Caco-2 (cell line): ENCODE measurements around the gene GDPD4. TPM values are rescaled to one million over a fixed set of nuclear protein-coding genes. Genes with fewer than 3 reads are reported as not detected.

Experiments used
- BruUV-seq: library from RNA; stranded (reverse); fragments of 400-500 nt; replicated peaks from 2 replicates; lab custom pipeline; 2021; lab: Mats Ljungman, UMichigan
- CTCF ChIA-PET: fragments of 300-600 bp; sonication (Branson Sonifier 250); formaldehyde crosslinking; loops from one replicate; lab custom pipeline; 2022; ENCODE audit warnings: antibody characterized with exemption; lab: Charles Lee
- POLR2A ChIA-PET: fragments of 300-600 bp; sonication (Branson Sonifier 250); formaldehyde crosslinking; loops from one replicate; lab custom pipeline; 2022; ENCODE audit warnings: antibody characterized with exemption; lab: Charles Lee
- DNase-seq, 2 experiments: peaks; one replicate each; pipeline versions ENCODE4 v3.0.0 to v3.0.0-alpha.2; 2020 to 2022
- H3K27me3 ChIP-seq: replicated peaks from 2 replicates; pipeline ENCODE4 v1.6.0; 2011; ENCODE audit warnings: low read length; ENCODE audit not compliant: control insufficient read depth, insufficient read depth
- H3K36me3 ChIP-seq: 2 replicates; pipeline ENCODE4 v1.5.1; 2011; ENCODE audit warnings: low read length; ENCODE audit not compliant: control insufficient read depth, insufficient read depth
- H3K4me1 ChIP-seq: fragments of 250-450 bp; sonication (Bioruptor Pico); 2 replicates; pipeline ENCODE4 v1.5.1; 2020; ENCODE audit warnings: mild to moderate bottlenecking
- H3K4me3 ChIP-seq: 2 replicates; pipeline ENCODE4 v1.5.1; 2011; ENCODE audit warnings: low read depth, mild to moderate bottlenecking, control low read depth, low read length
- H3K9me3 ChIP-seq: fragments of 250-450 bp; sonication (Bioruptor Pico); 2 replicates; pipeline ENCODE4 v1.5.1; 2020; ENCODE audit warnings: mild to moderate bottlenecking, moderate library complexity
- H3K27ac Mint-ChIP-seq: one replicate; pipeline ENCODE4 v1.8.0; 2022; ENCODE audit warnings: mixed read lengths; ENCODE audit not compliant: unreplicated experiment
- H3K27me3 Mint-ChIP-seq: one replicate; pipeline ENCODE4 v1.8.0; 2022; ENCODE audit warnings: mixed read lengths; ENCODE audit not compliant: insufficient read depth, unreplicated experiment
- H3K36me3 Mint-ChIP-seq: one replicate; pipeline ENCODE4 v1.8.0; 2022; ENCODE audit warnings: mild to moderate bottlenecking, mixed read lengths; ENCODE audit not compliant: insufficient read depth, unreplicated experiment
- H3K4me1 Mint-ChIP-seq: one replicate; pipeline ENCODE4 v1.8.0; 2022; ENCODE audit warnings: low read depth, mixed read lengths; ENCODE audit not compliant: unreplicated experiment
- H3K4me3 Mint-ChIP-seq: one replicate; pipeline ENCODE4 v1.8.0; 2022; ENCODE audit warnings: mild to moderate bottlenecking, moderate library complexity, mixed read lengths; ENCODE audit not compliant: unreplicated experiment
- H3K9me3 Mint-ChIP-seq: one replicate; pipeline ENCODE4 v1.8.0; 2022; ENCODE audit warnings: mixed read lengths; ENCODE audit not compliant: unreplicated experiment
- intact Hi-C: fragments of 100-400 bp; cut with micrococcal nuclease; formaldehyde crosslinking; loops from one replicate; pipeline ENCODE4 v1.10.0; 2022; ENCODE audit not compliant: unreplicated experiment
- total RNA-seq: library from RNA; stranded (reverse); gene quantifications from 2 replicates; pipeline ENCODE4 v1.2.3, GENCODE V29; 2022
- TF ChIP-seq, protein P1 (sequence below), 2 experiments: fragments of 200-600 bp in 1 of 2; IDR thresholded peaks; 1 replicate in 1 of 2; 2 replicates in 1 of 2; pipeline versions ENCODE4 v1.5.1 to v1.8.0; 2011 to 2022; ENCODE audit warnings: antibody characterized with exemption in 1 of 2, control low read depth in 1 of 2, inconsistent platforms in 1 of 2, low read depth in 1 of 2, low read length in 1 of 2, mild to moderate bottlenecking in 1 of 2, moderate library complexity in 1 of 2; ENCODE audit not compliant: insufficient read depth in 1 of 2, severe bottlenecking in 1 of 2, unreplicated experiment in 1 of 2

GDPD4 gene
- total RNA-seq, 1 experiment from 2014 or later = not detected

DNA sequence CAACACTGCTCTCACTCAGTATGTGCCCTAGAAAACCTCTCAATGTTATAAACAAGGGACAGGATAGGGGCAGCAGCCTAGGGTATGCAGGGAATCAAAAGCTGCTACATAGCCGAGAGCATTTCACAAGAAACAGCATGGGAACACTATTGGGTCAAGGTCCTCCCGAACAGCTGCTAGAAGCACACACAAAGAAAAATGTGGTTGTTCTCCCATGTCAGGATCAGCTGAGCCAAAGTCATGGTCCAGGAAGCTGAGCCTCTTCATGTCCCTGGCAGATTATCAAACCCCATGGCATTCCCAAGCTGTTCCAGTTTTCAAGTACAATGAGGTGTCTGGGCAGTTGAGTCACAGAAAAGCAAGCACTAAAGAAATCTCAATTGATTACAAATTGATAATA lies 21.0 kb upstream of the GDPD4 start:
- no peak overlapping the region for H3K27ac Mint-ChIP-seq
- TF ChIP-seq, protein P1, sequence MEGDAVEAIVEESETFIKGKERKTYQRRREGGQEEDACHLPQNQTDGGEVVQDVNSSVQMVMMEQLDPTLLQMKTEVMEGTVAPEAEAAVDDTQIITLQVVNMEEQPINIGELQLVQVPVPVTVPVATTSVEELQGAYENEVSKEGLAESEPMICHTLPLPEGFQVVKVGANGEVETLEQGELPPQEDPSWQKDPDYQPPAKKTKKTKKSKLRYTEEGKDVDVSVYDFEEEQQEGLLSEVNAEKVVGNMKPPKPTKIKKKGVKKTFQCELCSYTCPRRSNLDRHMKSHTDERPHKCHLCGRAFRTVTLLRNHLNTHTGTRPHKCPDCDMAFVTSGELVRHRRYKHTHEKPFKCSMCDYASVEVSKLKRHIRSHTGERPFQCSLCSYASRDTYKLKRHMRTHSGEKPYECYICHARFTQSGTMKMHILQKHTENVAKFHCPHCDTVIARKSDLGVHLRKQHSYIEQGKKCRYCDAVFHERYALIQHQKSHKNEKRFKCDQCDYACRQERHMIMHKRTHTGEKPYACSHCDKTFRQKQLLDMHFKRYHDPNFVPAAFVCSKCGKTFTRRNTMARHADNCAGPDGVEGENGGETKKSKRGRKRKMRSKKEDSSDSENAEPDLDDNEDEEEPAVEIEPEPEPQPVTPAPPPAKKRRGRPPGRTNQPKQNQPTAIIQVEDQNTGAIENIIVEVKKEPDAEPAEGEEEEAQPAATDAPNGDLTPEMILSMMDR (IDR thresholded peaks at IDR 0.05; ENCODE audit: insufficient read depth in 1 of 2, low read depth in 1 of 2, low read length in 1 of 2, severe bottlenecking in 1 of 2, unreplicated experiment in 1 of 2) = no peak
- H3K27me3 ChIP-seq = no peaks in the 10 kb centered on the region
- no peak for DNase-seq
- intact Hi-C loops = no loop called here
- H3K4me1 Mint-ChIP-seq = no peaks in the 10 kb centered on the region
- no peak overlapping the region for H3K4me3 Mint-ChIP-seq
- CTCF ChIA-PET = no interaction called here
- H3K27me3 Mint-ChIP-seq = no peaks in the 10 kb centered on the region
- peaks cover 4% of the 10 kb centered on the region; the same call in 1 of the 2 replicates for H3K36me3 ChIP-seq
- no peaks in the 10 kb centered on the region for H3K36me3 Mint-ChIP-seq
- no peaks in the 10 kb centered on the region for H3K9me3 Mint-ChIP-seq
- H3K4me1 ChIP-seq = no peaks in the 10 kb centered on the region
- POLR2A ChIA-PET = no interaction called here
- BruUV-seq = no TSS peak
- H3K4me3 ChIP-seq = no peak overlapping the region
- no peaks in the 10 kb centered on the region for H3K9me3 ChIP-seq

DNA sequence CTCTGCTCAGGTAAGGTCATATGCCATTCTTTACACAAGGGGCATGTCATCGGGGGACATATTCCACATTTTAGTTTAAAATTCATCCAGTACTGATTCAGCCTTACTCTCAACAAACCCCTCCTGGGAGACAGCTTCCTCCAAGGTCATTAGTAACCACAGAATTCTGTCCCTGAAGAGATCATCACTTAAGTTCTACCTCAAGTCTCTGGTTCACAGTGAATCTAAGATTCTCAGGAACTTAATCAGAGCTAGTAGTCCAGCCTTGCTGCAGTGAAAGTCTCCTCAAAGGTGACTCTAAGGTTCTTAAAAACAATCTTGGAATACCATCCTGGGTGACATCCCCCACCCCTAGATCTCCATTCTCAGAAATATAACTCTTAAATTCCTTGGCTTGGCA lies 18.9 kb upstream of the GDPD4 start:
- H3K27me3 Mint-ChIP-seq = no peaks in the 10 kb centered on the region
- H3K4me1 Mint-ChIP-seq = no peaks in the 10 kb centered on the region
- no peak overlapping the region for H3K4me3 ChIP-seq
- POLR2A ChIA-PET = no interaction called here
- H3K36me3 ChIP-seq = peaks cover 4% of the 10 kb centered on the region; the same call in 1 of the 2 replicates
- intact Hi-C loops = no loop called here
- no peaks in the 10 kb centered on the region for H3K36me3 Mint-ChIP-seq
- CTCF ChIA-PET = interaction anchor here (0.6 kb wide), 1 partner anchor 123 kb away, joined by 3 read pairs; no protein-coding TSS in a partner anchor
- H3K27me3 ChIP-seq = no peaks in the 10 kb centered on the region
- no peaks in the 10 kb centered on the region for H3K4me1 ChIP-seq
- TF ChIP-seq, protein P1 (IDR thresholded peaks at IDR 0.05; ENCODE audit: insufficient read depth in 1 of 2, low read depth in 1 of 2, low read length in 1 of 2, severe bottlenecking in 1 of 2, unreplicated experiment in 1 of 2) = no peak
- BruUV-seq = no TSS peak
- no peak for DNase-seq
- no peaks in the 10 kb centered on the region for H3K9me3 Mint-ChIP-seq
- H3K4me3 Mint-ChIP-seq = no peak overlapping the region
- no peak overlapping the region for H3K27ac Mint-ChIP-seq
- H3K9me3 ChIP-seq = no peaks in the 10 kb centered on the region

DNA sequence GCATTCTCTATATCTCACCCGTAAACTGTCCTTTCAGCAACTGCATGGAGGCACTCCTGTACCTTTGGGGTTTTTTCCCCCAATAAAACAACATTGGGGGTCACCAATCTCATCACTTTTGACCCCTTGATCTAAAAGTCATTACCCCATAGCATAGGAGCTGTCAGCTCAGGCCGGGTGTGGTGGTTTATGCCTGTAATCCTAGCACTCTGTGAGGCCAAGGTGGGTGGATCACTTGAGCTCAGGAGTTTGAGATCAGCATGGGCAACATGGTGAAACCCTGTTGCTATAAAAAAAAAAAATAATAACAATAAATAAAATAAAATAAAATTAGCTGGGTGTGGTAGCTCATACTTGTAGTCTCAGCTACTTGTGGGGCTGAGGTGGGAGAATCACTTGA lies 17.1 kb upstream of the GDPD4 start:
- H3K4me1 ChIP-seq = no peaks in the 10 kb centered on the region
- no TSS peak for BruUV-seq
- no peaks in the 10 kb centered on the region for H3K9me3 ChIP-seq
- H3K36me3 ChIP-seq = peaks cover 4% of the 10 kb centered on the region; the same call in 1 of the 2 replicates
- no peak overlapping the region for H3K4me3 Mint-ChIP-seq
- no peak for DNase-seq
- TF ChIP-seq, protein P1 (IDR thresholded peaks at IDR 0.05; ENCODE audit: insufficient read depth in 1 of 2, low read depth in 1 of 2, low read length in 1 of 2, severe bottlenecking in 1 of 2, unreplicated experiment in 1 of 2) = no peak
- ChIA-PET CTCF (interaction anchor here (0.6 kb wide), 2 partner anchors 185 to 1069 kb away, joined by 4 read pairs; no protein-coding TSS in a partner anchor), POLR2A (interaction anchor here (0.7 kb wide), 1 partner anchor 14 kb away, joined by 4 read pairs; no protein-coding TSS in a partner anchor)
- H3K9me3 Mint-ChIP-seq = no peaks in the 10 kb centered on the region
- intact Hi-C loops = loop anchor here (10.0 kb wide), 1 partner anchor 226 kb away; no protein-coding TSS in a partner anchor
- H3K4me3 ChIP-seq = no peak overlapping the region
- H3K27me3 Mint-ChIP-seq = no peaks in the 10 kb centered on the region
- no peak overlapping the region for H3K27ac Mint-ChIP-seq
- no peaks in the 10 kb centered on the region for H3K27me3 ChIP-seq
- H3K36me3 Mint-ChIP-seq = no peaks in the 10 kb centered on the region
- no peaks in the 10 kb centered on the region for H3K4me1 Mint-ChIP-seq
